Tibial nerve (tissue), 3 donors: ENCODE data around the gene STAT1.

ENCODE experiments used
- CTCF ChIP-seq, 5 experiments: fragments of 200-600 bp in 3 of 5; fragments of 450-650 bp in 2 of 5; sonication (generic) in 3 of 5; IDR thresholded peaks; one replicate each; pipeline ENCODE4 v1.5.1; 2016 to 2019; ENCODE audit warnings: antibody characterized with exemption in 5 of 5, mild to moderate bottlenecking in 3 of 5, moderate library complexity in 2 of 5
- POLR2A ChIP-seq, 2 donors: fragments of 450-650 bp; IDR thresholded peaks; one replicate each; pipeline ENCODE4 v1.6.1; 2017; ENCODE audit warnings: antibody characterized with exemption in 2 of 2, mild to moderate bottlenecking in 2 of 2, moderate library complexity in 2 of 2

- no peak for TF ChIP-seq CTCF (IDR thresholded peaks at IDR 0.05)
- no peak for TF ChIP-seq POLR2A (IDR thresholded peaks at IDR 0.05)
Measured at GRCh38 chr2:190978389-190979053, 35.5 kb downstream of the STAT1 start.
